Middle frontal gyrus (tissue), 1 donor: ENCODE results near the gene KRT84.
"Not testable (repeated sequence)": the region's sequence is repeated elsewhere in the genome, so short reads cannot be mapped to it uniquely, and the experiment has no call there.

Source experiments
- DNase-seq: peaks from one replicate; pipeline ENCODE4 v3.0.0-alpha.2; 2015; ENCODE audit warnings: low spot score; ENCODE audit errors: extremely low spot score

Gene KRT84

DNA sequence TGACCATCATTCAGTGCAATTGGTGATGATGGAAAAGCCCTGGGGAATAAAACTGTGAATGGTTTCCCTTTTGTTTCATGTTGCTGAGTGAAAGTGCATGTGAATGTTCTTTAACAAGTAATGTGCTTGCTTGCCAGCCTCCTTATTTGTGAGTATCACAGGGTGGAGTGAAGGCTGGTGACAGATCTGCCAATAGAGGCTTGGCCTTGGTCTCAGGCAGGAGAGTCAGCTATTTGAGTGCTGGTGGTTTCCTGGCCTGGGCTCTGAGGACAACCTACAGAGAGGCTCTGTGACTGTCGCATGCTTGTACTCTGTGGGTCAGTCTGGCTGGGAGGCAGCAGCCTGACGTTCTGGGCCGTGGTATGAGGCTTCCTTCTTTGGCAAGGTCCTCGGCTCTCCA lies 38.9 kb downstream of the KRT84 start:
- no peak for DNase-seq

DNA sequence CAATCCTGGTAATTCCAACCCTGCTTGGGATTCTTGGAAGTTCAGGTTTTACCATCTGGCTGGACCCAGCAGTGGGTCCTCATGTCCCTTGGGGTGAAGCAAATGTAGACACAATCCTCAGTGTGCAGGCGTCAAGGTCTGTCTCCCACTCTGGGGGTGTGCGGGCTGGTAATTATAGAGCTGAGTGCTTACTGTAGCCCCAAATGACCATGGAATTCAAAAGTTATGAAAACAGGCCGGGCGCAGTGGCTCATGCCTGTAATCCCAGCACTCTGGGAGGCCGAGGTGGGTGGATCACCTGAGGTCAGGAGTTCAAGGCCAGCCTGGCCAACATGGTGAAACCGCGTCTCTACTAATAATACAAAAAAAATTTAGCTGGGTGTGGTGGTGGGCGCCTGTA lies 40.4 kb downstream of the KRT84 start:
- DNase-seq, result not testable (repeated sequence)

DNA sequence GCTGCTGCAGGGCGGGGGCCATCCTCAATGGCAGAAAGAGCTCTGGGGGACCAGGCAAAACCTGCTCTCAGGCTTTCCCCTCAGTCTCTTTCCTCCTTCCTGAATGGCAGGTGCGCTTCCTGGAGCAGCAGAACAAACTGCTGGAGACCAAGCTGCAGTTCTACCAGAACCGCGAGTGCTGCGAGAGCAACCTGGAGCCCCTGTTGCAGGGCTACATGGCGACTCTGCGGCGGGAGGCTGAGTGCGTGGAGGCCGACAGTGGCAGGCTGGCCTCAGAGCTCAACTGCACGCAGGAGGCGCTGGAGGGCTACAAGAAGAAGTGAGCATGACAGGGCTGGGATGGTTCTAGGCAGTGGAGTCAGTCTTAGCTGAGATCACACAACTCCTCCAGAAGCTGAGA lies 41.3 kb downstream of the KRT84 start:
- no peak for DNase-seq

DNA sequence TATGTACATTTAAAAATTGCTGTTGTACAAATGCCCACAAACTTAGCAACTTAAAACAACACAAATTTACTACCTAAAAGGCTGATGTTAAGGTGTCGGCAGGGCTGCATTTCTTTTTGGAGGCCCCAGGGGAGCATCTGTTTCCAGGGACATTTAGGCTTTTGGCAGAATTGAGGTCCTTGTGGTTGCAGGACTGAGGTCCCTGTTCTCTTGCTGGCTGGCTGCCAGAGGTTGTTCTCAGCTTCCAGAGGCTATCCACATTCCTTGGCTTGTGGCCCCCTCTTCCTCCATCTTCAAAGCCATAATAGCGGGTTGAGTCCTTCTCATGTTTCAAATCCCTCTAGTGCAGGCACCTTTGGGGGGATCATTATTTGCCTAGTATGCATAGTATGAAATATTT lies 41.9 kb downstream of the KRT84 start:
- DNase-seq, result no peak

DNA sequence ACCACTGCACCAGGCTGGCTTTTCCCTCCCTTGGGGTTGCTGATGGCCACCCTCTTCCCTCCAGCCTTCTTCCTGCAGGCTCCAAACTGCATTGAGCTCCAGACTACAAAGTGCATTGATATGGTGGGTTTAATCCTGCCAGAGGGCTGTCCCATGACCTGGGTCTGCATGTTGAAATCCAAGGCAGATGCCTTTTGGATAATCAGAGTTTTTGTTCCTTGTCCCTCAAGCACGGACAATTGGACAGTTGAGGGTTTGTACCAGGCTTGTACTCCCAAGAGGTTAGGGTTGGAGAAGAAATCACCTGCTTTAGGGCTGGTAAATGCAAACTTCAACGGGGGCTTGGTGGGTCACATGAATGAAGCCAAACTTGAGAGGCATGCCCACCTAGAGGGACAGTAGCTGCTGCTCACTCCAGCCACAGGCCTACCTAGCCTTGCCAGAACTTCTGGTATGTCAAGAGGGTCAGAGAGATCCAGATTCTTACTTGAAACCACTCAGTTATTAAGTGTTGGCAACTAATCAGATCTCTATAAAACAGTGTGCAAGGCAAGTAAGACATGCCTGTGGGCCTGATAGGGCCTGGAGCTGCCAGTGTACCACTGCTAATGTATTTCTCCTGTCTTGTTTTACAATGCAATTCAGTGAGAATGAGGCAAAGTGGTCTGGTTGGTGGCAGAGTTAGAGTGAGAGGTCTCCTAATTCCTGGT lies 42.5 kb downstream of the KRT84 start:
- no peak for DNase-seq

DNA sequence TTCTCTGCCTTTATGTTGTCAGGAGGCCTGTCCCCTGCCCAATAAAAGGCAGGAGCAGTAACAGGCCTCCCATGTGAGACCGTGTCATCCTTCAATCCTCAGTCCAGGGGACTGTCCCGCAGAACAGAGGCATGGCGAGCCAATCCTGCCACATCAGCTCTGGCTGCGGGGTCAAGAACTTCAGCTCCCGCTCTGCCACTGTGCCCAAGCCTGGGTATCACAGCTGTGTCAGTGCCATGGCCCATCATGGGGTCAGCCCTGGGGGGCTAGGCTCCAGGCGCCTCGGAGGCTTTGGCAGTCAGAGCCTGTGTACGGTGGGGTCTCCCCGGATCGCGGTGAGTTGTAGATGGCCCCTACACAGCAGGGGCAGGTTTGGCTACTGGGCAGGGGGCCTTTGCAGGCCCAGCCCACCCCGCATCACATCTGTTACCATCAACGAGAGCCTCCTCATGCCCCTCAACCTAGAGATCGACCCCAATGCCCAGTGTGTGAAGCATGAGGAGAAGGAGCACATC lies 44.3 kb downstream of the KRT84 start:
- no peak for DNase-seq

DNA sequence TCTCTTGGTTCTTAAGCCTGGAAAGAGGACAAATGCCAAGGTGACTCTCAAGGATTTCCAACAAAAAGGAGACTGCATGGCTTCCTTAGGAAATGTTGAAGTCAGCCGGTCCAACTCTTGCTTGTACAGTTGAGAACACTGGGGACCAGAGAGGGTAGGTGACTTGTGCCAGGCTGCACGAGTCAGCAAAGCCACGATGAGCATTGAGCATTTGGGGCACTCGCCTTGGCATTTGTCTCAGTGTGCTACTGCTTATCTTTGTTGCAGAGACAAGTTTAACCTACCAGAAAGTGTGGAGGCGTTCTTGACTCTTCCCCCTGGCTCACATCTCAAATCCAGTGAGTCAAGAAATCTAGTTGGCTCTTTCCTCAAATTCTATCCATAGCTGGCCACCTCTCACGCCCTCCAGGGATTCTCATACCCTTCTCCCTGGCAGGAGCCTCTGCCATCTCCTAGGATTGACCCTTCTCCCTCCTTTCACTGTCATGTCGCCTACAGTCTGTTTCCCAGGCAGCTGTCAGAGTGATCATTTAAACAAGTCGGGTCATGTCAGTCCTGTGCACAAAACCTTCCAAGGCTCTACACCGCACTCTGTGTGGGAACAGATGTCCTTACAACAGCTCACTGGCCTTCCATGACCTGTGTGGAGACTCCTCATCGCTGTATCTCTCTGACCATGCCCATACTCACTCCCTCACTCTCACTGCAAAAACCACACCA lies 47.1 kb downstream of the KRT84 start:
- no peak for DNase-seq

DNA sequence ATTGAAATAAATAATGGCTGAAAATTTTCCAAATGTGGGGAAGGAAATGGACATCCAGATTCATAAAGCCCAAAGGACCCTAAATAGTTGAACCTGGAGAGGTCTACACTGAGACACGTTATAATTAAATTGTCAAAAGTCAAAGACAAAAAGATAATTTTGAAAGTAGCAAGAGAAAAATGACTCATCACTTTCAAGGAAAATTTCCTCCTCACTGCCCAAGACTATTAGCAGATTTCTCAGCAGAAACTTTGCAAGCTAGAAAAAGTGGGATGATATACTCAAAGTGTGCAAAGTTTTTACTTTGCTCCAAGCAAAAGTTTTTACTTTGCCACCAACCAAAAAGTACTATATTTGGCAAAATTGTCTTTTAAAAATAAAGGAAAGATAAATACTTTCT lies 48.4 kb downstream of the KRT84 start:
- no peak for DNase-seq

DNA sequence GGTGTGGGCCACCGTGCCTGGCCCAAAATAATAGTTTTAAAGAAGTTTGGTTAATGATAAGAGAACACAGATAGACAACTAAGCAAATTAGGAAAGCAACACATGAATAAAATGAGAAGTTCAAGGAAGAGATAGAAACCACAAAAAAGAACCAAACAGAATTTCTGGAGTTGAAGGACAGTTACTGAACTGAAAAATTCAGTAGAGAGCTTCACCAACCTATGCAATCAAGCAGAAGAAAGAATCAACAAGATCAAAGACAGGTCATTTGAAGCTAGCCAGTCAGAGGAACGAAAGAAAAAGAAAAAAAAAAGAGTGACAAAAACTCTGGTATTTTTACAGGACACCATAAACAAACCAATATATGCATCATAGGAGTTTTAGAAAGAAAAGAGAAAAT lies 48.8 kb downstream of the KRT84 start:
- no peak for DNase-seq

DNA sequence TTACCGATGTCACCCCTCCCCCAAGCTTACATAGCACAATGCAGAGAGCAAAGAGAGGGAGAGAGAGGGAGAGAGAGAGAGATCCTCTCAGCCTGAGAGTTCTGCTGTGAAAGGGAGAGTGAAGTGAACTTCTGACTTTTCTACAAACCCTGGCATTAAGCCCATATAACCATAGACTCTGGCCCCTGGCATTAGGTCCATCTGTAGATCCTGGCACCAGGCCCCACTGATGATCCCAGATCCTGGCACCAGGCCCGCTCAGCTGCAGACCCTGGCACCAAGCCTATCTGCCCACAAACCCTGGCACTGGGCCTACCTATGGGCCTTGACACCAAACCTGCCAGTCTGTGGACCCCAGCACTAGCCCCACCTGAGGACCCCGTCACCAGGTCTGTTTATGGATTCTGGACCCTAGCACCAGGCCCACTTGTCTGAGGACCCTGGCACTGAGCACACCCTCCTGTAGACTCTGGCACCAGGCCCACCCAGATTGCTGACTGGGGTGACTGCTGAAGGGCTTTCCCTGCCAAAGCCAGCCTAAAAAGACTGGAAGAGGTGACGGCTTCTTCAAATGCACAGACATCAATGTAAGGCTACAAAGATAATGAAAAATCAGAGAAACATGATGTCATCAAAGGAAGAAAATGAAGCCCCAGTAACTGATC lies 49.7 kb downstream of the KRT84 start:
- DNase-seq, result no peak

DNA sequence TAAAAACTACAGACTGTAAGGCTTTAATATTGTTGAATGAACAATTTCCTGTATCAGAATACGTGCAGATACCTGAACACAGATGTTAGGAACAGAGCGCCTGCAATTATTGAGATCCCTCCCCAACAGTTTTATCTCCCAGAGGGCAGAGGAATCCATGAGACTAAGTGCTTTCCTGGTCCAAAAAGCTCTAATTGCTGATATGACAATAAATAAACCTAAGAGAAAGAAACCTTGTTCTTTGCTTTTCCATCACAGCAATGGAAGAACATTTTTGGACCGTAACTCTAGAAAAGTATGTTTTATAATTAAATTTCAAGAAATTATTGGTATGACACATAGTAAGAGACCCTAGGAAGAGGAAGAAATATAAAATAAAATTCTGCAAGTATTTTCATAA lies 51.3 kb downstream of the KRT84 start:
- DNase-seq, result no peak

DNA sequence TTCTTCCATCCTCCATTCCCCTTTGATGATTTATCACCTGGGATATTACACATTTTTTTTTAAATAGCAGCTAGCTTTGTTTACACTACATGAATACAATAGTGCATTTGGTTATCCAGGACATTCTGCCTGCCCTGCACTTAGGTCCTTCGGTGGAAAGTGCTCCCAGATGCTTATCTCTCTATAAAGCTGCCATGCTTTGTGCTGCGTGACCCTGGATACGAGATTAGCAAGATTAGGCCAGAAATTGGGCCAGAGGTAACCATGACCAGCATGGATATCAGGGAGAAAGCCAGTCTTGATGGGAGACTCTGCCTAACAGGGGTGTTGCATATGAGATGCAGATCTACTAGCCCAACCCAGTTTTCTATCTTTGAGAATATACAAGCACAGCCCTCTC lies 52.1 kb downstream of the KRT84 start:
- DNase-seq, result no peak

DNA sequence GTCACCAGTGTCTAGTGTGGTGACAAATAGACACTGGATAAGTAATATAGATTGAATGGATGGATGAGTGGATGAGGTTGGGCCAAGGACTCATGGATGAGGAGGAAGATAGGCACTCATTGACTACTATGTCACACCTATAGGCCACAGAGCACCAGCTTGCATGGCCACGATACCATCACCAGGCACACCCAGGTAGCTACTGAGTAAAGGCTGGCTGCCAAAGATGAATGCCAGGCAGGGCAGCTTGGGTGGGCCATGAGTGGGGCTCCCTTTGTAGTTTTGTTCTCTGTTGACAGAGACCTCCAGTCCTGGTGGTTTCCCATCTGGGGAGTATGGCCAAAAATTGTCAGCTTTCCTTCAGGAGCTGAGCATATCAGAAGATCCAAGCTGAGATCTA lies 53.1 kb downstream of the KRT84 start:
- DNase-seq, result no peak

DNA sequence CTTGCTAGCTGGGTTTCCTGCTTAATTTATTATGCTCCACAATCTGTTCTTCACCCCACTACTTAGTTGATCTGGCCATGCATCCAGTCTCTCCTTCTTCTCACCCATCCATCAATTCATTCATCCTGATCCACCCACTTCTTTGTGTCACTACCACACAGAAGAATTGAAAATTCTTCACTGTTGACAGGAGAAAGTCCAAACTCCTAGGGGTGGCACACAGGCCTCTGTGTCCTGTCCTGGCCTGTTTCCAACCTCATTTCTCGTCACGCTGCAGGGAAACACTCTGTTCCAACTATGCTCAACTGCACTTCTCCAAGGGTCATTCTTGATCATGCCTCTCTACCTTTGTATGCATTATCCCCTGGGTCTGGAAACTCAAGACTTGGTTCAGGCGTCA lies 53.6 kb downstream of the KRT84 start:
- DNase-seq, result no peak

DNA sequence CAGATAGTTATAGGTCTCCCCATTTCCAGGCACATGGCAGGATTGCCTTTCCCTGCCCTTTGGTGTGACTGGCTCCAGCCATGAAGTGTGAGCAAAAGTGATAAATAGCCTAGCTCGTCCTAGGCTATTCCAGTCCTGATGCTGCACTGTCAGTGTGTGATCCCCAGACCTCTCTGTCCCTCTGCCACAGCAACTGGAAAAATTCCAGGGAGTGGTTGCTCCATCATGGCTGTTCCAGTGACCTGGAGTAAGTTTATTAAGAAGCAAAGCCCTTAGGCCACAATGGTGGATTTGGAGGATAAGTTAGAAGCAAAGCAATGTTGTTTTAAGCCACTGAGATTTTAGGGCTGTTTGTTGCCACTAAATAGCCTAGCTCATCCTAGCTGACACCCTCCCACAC lies 54.4 kb downstream of the KRT84 start:
- no peak for DNase-seq

DNA sequence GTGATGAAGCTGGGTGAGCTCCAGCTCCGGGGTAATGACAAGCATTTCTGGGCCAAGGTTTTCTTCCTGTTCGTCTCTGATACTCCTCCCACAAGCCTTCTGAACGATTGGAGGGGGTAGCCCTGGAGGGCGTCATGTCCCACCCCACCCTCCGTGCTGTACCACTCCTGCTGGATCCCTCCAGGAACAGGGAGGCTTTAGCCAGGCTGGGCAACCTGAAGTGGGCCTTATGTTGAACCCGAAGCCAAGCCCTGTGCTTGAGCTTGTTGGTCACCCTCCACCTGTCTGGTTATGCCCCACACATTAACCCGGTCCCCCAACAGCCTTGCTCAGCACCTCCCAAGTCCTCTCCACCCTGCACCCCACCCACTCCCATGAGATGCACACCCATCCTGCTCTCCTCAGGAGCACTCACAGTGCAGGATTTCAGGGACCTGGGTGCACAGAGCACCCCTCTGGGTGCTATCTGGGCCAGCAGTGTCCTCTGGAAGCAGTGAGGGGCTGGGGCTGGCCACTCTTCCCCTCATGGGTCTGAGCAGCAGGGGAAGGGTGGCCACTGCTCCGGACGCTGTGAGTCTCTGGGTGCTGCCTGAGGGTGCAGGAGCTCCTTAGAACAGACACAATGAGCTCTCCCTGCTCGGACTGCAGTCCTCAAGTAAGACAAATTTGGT lies 57.5 kb downstream of the KRT84 start:
- no peak for DNase-seq
